HG03135 (cell line): ENCODE data around the gene PIM2.
A peak's percentile ranks its signal among the peaks of the same experiment; 100 is the strongest.

ENCODE experiments used
- ATAC-seq: cut with Tn5 transposase; IDR thresholded peaks from one replicate; pipeline ENCODE4 v1.9.1; 2021; ENCODE audit warnings: mild to moderate bottlenecking, moderate library complexity; ENCODE audit not compliant: unreplicated experiment

Gene PIM2

GRCh38 chrX:48918643-48919340 lies at the start of gene PIM2:
TSS of gene PIM2 (minus strand) at chrX:48919024. CDS start at chrX:48918834, 190 bp downstream.
- peak; percentile 66 for ATAC-seq

GRCh38 chrX:48968377-48968776 lies 49.6 kb upstream of the PIM2 start:
- no peak for ATAC-seq

GRCh38 chrX:48966796-48967579 lies 48.2 kb upstream of the PIM2 start:
- ATAC-seq = no peak

GRCh38 chrX:48965959-48966358 lies 47.1 kb upstream of the PIM2 start:
- ATAC-seq = no peak

- no peak for ATAC-seq
Observed at GRCh38 chrX:48961585-48962091, 42.8 kb upstream of the PIM2 start.

GRCh38 chrX:48960291-48960690 lies 41.5 kb upstream of the PIM2 start:
- no peak for ATAC-seq

- ATAC-seq = no peak
Observed at GRCh38 chrX:48958635-48959094, 39.8 kb upstream of the PIM2 start.

- peak; percentile 77 for ATAC-seq
Observed at GRCh38 chrX:48957827-48958634, 39.2 kb upstream of the PIM2 start.

- peak; percentile 29 for ATAC-seq
Observed at GRCh38 chrX:48957477-48957826, 38.6 kb upstream of the PIM2 start, which contains the start of gene OTUD5. TSS of gene OTUD5 (minus strand) at chrX:48957607. CDS start at chrX:48957570, 37 bp downstream.

- peak; percentile 3 for ATAC-seq
Observed at GRCh38 chrX:48956728-48957414, 38.0 kb upstream of the PIM2 start.

GRCh38 chrX:48948589-48948988 lies 29.8 kb upstream of the PIM2 start:
- no peak for ATAC-seq

GRCh38 chrX:48945517-48946348 lies 26.9 kb upstream of the PIM2 start:
- no peak for ATAC-seq

- ATAC-seq = no peak
Observed at GRCh38 chrX:48942895-48943294, 24.1 kb upstream of the PIM2 start.

GRCh38 chrX:48940404-48940955 lies 21.7 kb upstream of the PIM2 start:
- no peak for ATAC-seq

- no peak for ATAC-seq
Observed at GRCh38 chrX:48939524-48940228, 20.9 kb upstream of the PIM2 start.

GRCh38 chrX:48938721-48939425 lies 20.0 kb upstream of the PIM2 start:
- ATAC-seq = peak; percentile 46

- peak; percentile 57 for ATAC-seq
Observed at GRCh38 chrX:48937054-48937907, 18.5 kb upstream of the PIM2 start.
